H1 (cell line): ENCODE data around the gene EPB41L5.

Experiments
- CTCF ChIP-seq, 3 experiments: IDR thresholded peaks; 1 replicate in 2 of 3; 2 replicates in 1 of 3; pipeline versions ENCODE4 v1.5.1 to v1.6.1; 2011; ENCODE audit warnings: low read length in 3 of 3, mild to moderate bottlenecking in 3 of 3, inconsistent platforms in 2 of 3, low read depth in 1 of 3, moderate library complexity in 1 of 3; ENCODE audit not compliant: insufficient read depth in 1 of 3; ENCODE audit errors: control extremely low read depth in 1 of 3
- EGR1 ChIP-seq: IDR thresholded peaks from 2 replicates; pipeline ENCODE4 v1.6.1; 2011; ENCODE audit warnings: low read depth, low read length, borderline replicate concordance
- EP300 ChIP-seq, 2 experiments: IDR thresholded peaks; 1 replicate in 1 of 2; 2 replicates in 1 of 2; pipeline ENCODE4 v1.6.1; 2011 to 2012; ENCODE audit warnings: low read depth in 2 of 2, low read length in 2 of 2, mild to moderate bottlenecking in 2 of 2, borderline replicate concordance in 1 of 2, inconsistent platforms in 1 of 2, moderate library complexity in 1 of 2
- EZH2 ChIP-seq: fragments of 200-600 bp; sonication (generic); IDR thresholded peaks from 2 replicates; pipeline ENCODE4 v1.7.1; 2012; ENCODE audit warnings: low read depth, mild to moderate bottlenecking, moderate library complexity, low read length, inconsistent platforms; ENCODE audit not compliant: severe bottlenecking
- KDM1A ChIP-seq: fragments of 200-600, 300-600 bp; sonication (generic); IDR thresholded peaks from 2 replicates; pipeline ENCODE4 v1.7.1; 2016; ENCODE audit warnings: mild to moderate bottlenecking, low read length, borderline replicate concordance
- MAX ChIP-seq: IDR thresholded peaks from 2 replicates; pipeline ENCODE4 v1.6.1; 2012; ENCODE audit warnings: inconsistent platforms
- TAF1 ChIP-seq: IDR thresholded peaks from 2 replicates; pipeline ENCODE4 v1.6.1; 2011; ENCODE audit warnings: mild to moderate bottlenecking, low read depth, low read length

- TF ChIP-seq EZH2 (no peak), KDM1A (no peak), EGR1 (no peak), MAX (no peak), EP300 (IDR thresholded peaks at IDR 0.05; ENCODE audit: borderline replicate concordance in 1 of 2, low read depth in 2 of 2, low read length in 2 of 2) (no peak), CTCF (IDR thresholded peaks at IDR 0.05; ENCODE audit: control extremely low read depth in 1 of 3, insufficient read depth in 1 of 3, low read depth in 1 of 3, low read length in 3 of 3) (peak in 2 of 3 experiments; percentile 27 to 33; a peak in 2 of 4 replicates), TAF1 (no peak)
These were observed 164.2 kb downstream of the EPB41L5 start for GRCh38 chr2:120177001-120177621.
